DOHH2 (cell line): ENCODE data around the gene PCYT2.

ENCODE experiments used
- CTCF ChIP-seq: fragments of 200-600 bp; sonication (generic); IDR thresholded peaks from one replicate; pipeline ENCODE4 v1.5.1; 2014; ENCODE audit warnings: antibody characterized with exemption, mild to moderate bottlenecking, low read depth, low read length; ENCODE audit not compliant: poor library complexity, severe bottlenecking
- EZH2phosphoT487 ChIP-seq: fragments of 200-600 bp; sonication (generic); IDR thresholded peaks from 2 replicates; pipeline ENCODE4 v1.6.1; 2017; ENCODE audit warnings: borderline replicate concordance, mild to moderate bottlenecking, antibody characterized with exemption, low read length, moderate library complexity, mixed read lengths

- TF ChIP-seq CTCF (no peak), EZH2phosphoT487 (no peak)
These were observed 10.9 kb upstream of the PCYT2 start for GRCh38 chr17:81921996-81922565.
